CD8-positive, alpha-beta memory T cell (primary cell): ENCODE results near the gene ICAM5. TPM values are rescaled to one million over a fixed set of nuclear protein-coding genes. Genes with fewer than 3 reads are reported as not detected.

ENCODE experiments used
- CTCF ChIA-PET: fragments of 350-600 bp; sonication (Branson Sonifier 250); formaldehyde crosslinking; loops from one replicate; lab custom pipeline; 2021; ENCODE audit warnings: antibody characterized with exemption; lab: Charles Lee
- POLR2A ChIA-PET: fragments of 350-600 bp; sonication (Branson Sonifier 250); formaldehyde crosslinking; loops from one replicate; lab custom pipeline; 2021; ENCODE audit warnings: antibody characterized with exemption; lab: Charles Lee
- DNase-seq, 5 donors: peaks; one replicate each; pipeline versions ENCODE4 v3.0.0 to v3.0.0-alpha.2; 2020 to 2022; ENCODE audit warnings: mixed read lengths in 1 of 5
- H3K27ac ChIP-seq: one replicate; pipeline ENCODE4 v1.7.0; 2013; ENCODE audit warnings: low read depth, mild to moderate bottlenecking, low read length, moderate library complexity
- H3K27me3 ChIP-seq: 2 replicates; pipeline ENCODE4 v1.7.0; 2013; ENCODE audit warnings: low read length, mild to moderate bottlenecking; ENCODE audit not compliant: insufficient read depth, poor library complexity, severe bottlenecking
- H3K36me3 ChIP-seq: 2 replicates; pipeline ENCODE4 v1.7.0; 2013; ENCODE audit warnings: mild to moderate bottlenecking, low read length, moderate library complexity; ENCODE audit not compliant: insufficient read depth
- H3K4me1 ChIP-seq: 2 replicates; pipeline ENCODE4 v1.7.0; 2013; ENCODE audit warnings: mild to moderate bottlenecking, low read length, moderate library complexity; ENCODE audit not compliant: insufficient read depth
- H3K4me3 ChIP-seq: 2 replicates; pipeline ENCODE4 v1.7.0; 2013; ENCODE audit warnings: mild to moderate bottlenecking, low read length
- H3K9me3 ChIP-seq: 2 replicates; pipeline ENCODE4 v1.7.0; 2013; ENCODE audit warnings: mild to moderate bottlenecking, low read length
- H3K27ac Mint-ChIP-seq, 8 donors: one replicate each; pipeline ENCODE4 v1.8.0; 2020 to 2021; ENCODE audit warnings: mixed read lengths in 8 of 8, mild to moderate bottlenecking in 6 of 8, inconsistent platforms in 3 of 8, moderate library complexity in 3 of 8
- H3K27me3 Mint-ChIP-seq, 2 donors: one replicate each; pipeline ENCODE4 v1.8.0; 2020 to 2021; ENCODE audit warnings: mixed read lengths in 2 of 2, mild to moderate bottlenecking in 1 of 2, moderate library complexity in 1 of 2
- H3K36me3 Mint-ChIP-seq, 3 donors: one replicate each; pipeline ENCODE4 v1.8.0; 2020 to 2021; ENCODE audit warnings: mixed read lengths in 3 of 3, inconsistent platforms in 1 of 3, mild to moderate bottlenecking in 1 of 3
- H3K4me1 Mint-ChIP-seq, 3 donors: one replicate each; pipeline ENCODE4 v1.8.0; 2020 to 2021; ENCODE audit warnings: mixed read lengths in 3 of 3, inconsistent platforms in 1 of 3, mild to moderate bottlenecking in 1 of 3
- H3K4me3 Mint-ChIP-seq, 7 donors: one replicate each; pipeline ENCODE4 v1.8.0; 2020 to 2021; ENCODE audit warnings: mixed read lengths in 7 of 7, mild to moderate bottlenecking in 6 of 7, moderate library complexity in 4 of 7, inconsistent platforms in 2 of 7
- H3K9me3 Mint-ChIP-seq, 5 donors: one replicate each; pipeline ENCODE4 v1.8.0; 2020 to 2022; ENCODE audit warnings: mixed read lengths in 5 of 5, mild to moderate bottlenecking in 3 of 5, moderate library complexity in 2 of 5, inconsistent platforms in 1 of 5
- polyA plus RNA-seq: library from polyadenylated mRNA; unstranded; fragments of 300-500 nt; fragmentation: Illumina TruSeq; gene quantifications from one replicate; pipeline ENCODE4 v1.2.3, GENCODE V29; 2021
- total RNA-seq, 2 experiments: library from RNA; stranded (reverse); gene quantifications; one replicate each; pipeline ENCODE4 v1.2.3, GENCODE V29; 2021

The ICAM5 gene
- total and polyA plus RNA-seq, 3 experiments from 2014 or later: 1.8 to 2.0 TPM; not detected in 1

GRCh38 chr19:10289167-10289835 lies 451 bp upstream of the ICAM5 start:
- H3K36me3 ChIP-seq: peaks cover 10% of the 10 kb centered on the region
- ChIA-PET CTCF (interaction anchor here (0.8 to 8.0 kb wide), 8 partner anchors 9 to 136 kb away, joined by 3 to 71 read pairs (median 4); partner anchors contain the start of gene ICAM1), POLR2A (interaction anchor here (0.6 to 7.6 kb wide), 7 partner anchors 16 to 164 kb away, joined by 3 to 47 read pairs (median 4); partner anchors contain the start of genes ICAM1, RAVER1 and TYK2)
- no peaks in the 10 kb centered on the region for H3K9me3 Mint-ChIP-seq
- H3K9me3 ChIP-seq: no peaks in the 10 kb centered on the region
- peaks cover 12 to 23% (median 12%) of the 10 kb centered on the region in 3 donors for H3K36me3 Mint-ChIP-seq
- peaks cover 53 to 57% of the 10 kb centered on the region in 2 donors for H3K27me3 Mint-ChIP-seq
- peak overlapping the region; percentile 42 for H3K4me3 ChIP-seq
- peak; percentile 52 to 78 (median 63) for DNase-seq
- H3K4me3 Mint-ChIP-seq: peak overlapping the region; percentile 76 to 88 (median 82)
- H3K4me1 ChIP-seq: peaks cover 77% of the 10 kb centered on the region
- peak overlapping the region in 7 of 8 donors; percentile 42 to 87 (median 74) for H3K27ac Mint-ChIP-seq
- peak overlapping the region; percentile 69 for H3K27ac ChIP-seq
- peaks cover 65 to 76% (median 75%) of the 10 kb centered on the region in 3 donors for H3K4me1 Mint-ChIP-seq
- peaks cover 53% of the 10 kb centered on the region for H3K27me3 ChIP-seq

GRCh38 chr19:10290357-10290875 lies 664 bp downstream of the ICAM5 start:
- Histone ChIP-seq H3K36me3 (peaks cover 2% of the 10 kb centered on the region), H3K27me3 (peaks cover 63% of the 10 kb centered on the region), H3K9me3 (no peaks in the 10 kb centered on the region), H3K4me3 (peak overlapping the region; percentile 62), H3K27ac (peak overlapping the region; percentile 69), H3K4me1 (peaks cover 84% of the 10 kb centered on the region)
- Mint-ChIP-seq H3K36me3 (peaks cover 4 to 12% (median 6%) of the 10 kb centered on the region in 3 donors), H3K9me3 (no peaks in the 10 kb centered on the region), H3K27ac (peak overlapping the region in 4 of 8 donors; percentile 29 to 88 (median 69)), H3K4me1 (peaks cover 63 to 81% (median 72%) of the 10 kb centered on the region in 3 donors), H3K27me3 (peaks cover 57 to 61% of the 10 kb centered on the region in 2 donors), H3K4me3 (peak overlapping the region; percentile 76 to 93 (median 83))
- CTCF ChIA-PET: interaction anchor here (1.2 to 8.0 kb wide), 3 partner anchors 18 to 98 kb away, joined by 3 to 71 read pairs (median 12); partner anchors contain the start of gene ICAM1
- POLR2A ChIA-PET: interaction anchor here (1.2 to 7.6 kb wide), 3 partner anchors 17 to 43 kb away, joined by 3 to 47 read pairs (median 9); partner anchors contain the start of genes ICAM1 and RAVER1
- DNase-seq: no peak

- Histone ChIP-seq H3K36me3 (no peaks in the 10 kb centered on the region), H3K4me3 (peak overlapping the region; percentile 62), H3K9me3 (no peaks in the 10 kb centered on the region), H3K27me3 (peaks cover 63% of the 10 kb centered on the region), H3K4me1 (peaks cover 87% of the 10 kb centered on the region), H3K27ac (peak overlapping the region; percentile 69)
- peaks cover 61 to 62% of the 10 kb centered on the region in 2 donors for H3K27me3 Mint-ChIP-seq
- H3K27ac Mint-ChIP-seq: peak overlapping the region in 4 of 8 donors; percentile 29 to 88 (median 45)
- H3K4me3 Mint-ChIP-seq: peak overlapping the region; percentile 76 to 93 (median 83)
- no peaks in the 10 kb centered on the region for H3K9me3 Mint-ChIP-seq
- H3K36me3 Mint-ChIP-seq: peaks cover 0 to 6% (median under 1%) of the 10 kb centered on the region in 3 donors
- CTCF ChIA-PET: interaction anchor here (1.2 to 8.0 kb wide), 9 partner anchors 11 to 133 kb away, joined by 3 to 71 read pairs (median 5); partner anchors contain the start of genes ICAM1 and RAVER1
- H3K4me1 Mint-ChIP-seq: peaks cover 66 to 86% (median 72%) of the 10 kb centered on the region in 3 donors
- POLR2A ChIA-PET: interaction anchor here (0.6 to 7.6 kb wide), 5 partner anchors 11 to 427 kb away, joined by 3 to 47 read pairs (median 3); partner anchors contain the start of gene ICAM1
- DNase-seq: peak; percentile 29 to 71 (median 42)
These were observed 1.3 kb downstream of the ICAM5 start for GRCh38 chr19:10290876-10291553.

GRCh38 chr19:10291554-10292205 lies 1.9 kb downstream of the ICAM5 start:
- Histone ChIP-seq H3K4me1 (peaks cover 82% of the 10 kb centered on the region), H3K4me3 (peak overlapping the region; percentile 62), H3K27me3 (peaks cover 63% of the 10 kb centered on the region), H3K36me3 (no peaks in the 10 kb centered on the region), H3K27ac (peak overlapping the region; percentile 69), H3K9me3 (no peaks in the 10 kb centered on the region)
- no peak for DNase-seq
- no peaks in the 10 kb centered on the region for H3K9me3 Mint-ChIP-seq
- CTCF ChIA-PET: interaction anchor here (1.2 to 8.0 kb wide), 9 partner anchors 11 to 132 kb away, joined by 3 to 71 read pairs (median 5); partner anchors contain the start of genes ICAM1 and RAVER1
- H3K27ac Mint-ChIP-seq: peak overlapping the region in 6 of 8 donors; percentile 27 to 88 (median 52)
- POLR2A ChIA-PET: interaction anchor here (0.6 to 7.6 kb wide), 4 partner anchors 11 to 427 kb away, joined by 3 to 47 read pairs (median 4); partner anchors contain the start of gene ICAM1
- H3K4me1 Mint-ChIP-seq: peaks cover 61 to 79% (median 65%) of the 10 kb centered on the region in 3 donors
- peak overlapping the region; percentile 76 to 93 (median 83) for H3K4me3 Mint-ChIP-seq
- peaks cover 0 to under 1% (median 0%) of the 10 kb centered on the region in 3 donors for H3K36me3 Mint-ChIP-seq
- H3K27me3 Mint-ChIP-seq: peaks cover 61 to 62% of the 10 kb centered on the region in 2 donors

GRCh38 chr19:10292206-10292788 lies 2.5 kb downstream of the ICAM5 start:
- H3K4me3 ChIP-seq: peak overlapping the region; percentile 62
- Mint-ChIP-seq H3K4me1 (peaks cover 56 to 73% (median 59%) of the 10 kb centered on the region in 3 donors), H3K9me3 (no peaks in the 10 kb centered on the region), H3K4me3 (peak overlapping the region; percentile 76 to 93 (median 83)), H3K36me3 (no peaks in the 10 kb centered on the region), H3K27me3 (peaks cover 60 to 61% of the 10 kb centered on the region in 2 donors), H3K27ac (peak overlapping the region in 6 of 8 donors; percentile 11 to 88 (median 52))
- peak; percentile 52 to 78 (median 61) for DNase-seq
- ChIA-PET POLR2A (interaction anchor here (1.3 to 7.6 kb wide), 3 partner anchors 12 to 426 kb away, joined by 3 to 47 read pairs (median 5); partner anchors contain the start of gene ICAM1), CTCF (interaction anchor here (1.2 to 8.0 kb wide), 9 partner anchors 12 to 131 kb away, joined by 3 to 71 read pairs (median 5); partner anchors contain the start of genes ICAM1 and RAVER1)
- H3K36me3 ChIP-seq: no peaks in the 10 kb centered on the region
- no peaks in the 10 kb centered on the region for H3K9me3 ChIP-seq
- peak overlapping the region; percentile 69 for H3K27ac ChIP-seq
- H3K27me3 ChIP-seq: peaks cover 61% of the 10 kb centered on the region
- H3K4me1 ChIP-seq: peaks cover 76% of the 10 kb centered on the region

GRCh38 chr19:10292789-10293636 lies 3.3 kb downstream of the ICAM5 start:
- Histone ChIP-seq H3K4me1 (peaks cover 69% of the 10 kb centered on the region), H3K27me3 (peaks cover 54% of the 10 kb centered on the region), H3K4me3 (peak overlapping the region; percentile 38), H3K36me3 (no peaks in the 10 kb centered on the region), H3K9me3 (no peaks in the 10 kb centered on the region), H3K27ac (peak overlapping the region; percentile 51)
- ChIA-PET CTCF (interaction anchor here (1.8 to 8.0 kb wide), 4 partner anchors 13 to 131 kb away, joined by 4 to 71 read pairs (median 5); partner anchors contain the start of genes ICAM1 and RAVER1), POLR2A (interaction anchor here (1.4 to 7.6 kb wide), 2 partner anchors 22 to 425 kb away, joined by 3 to 47 read pairs; partner anchors contain the start of gene ICAM1)
- H3K9me3 Mint-ChIP-seq: no peaks in the 10 kb centered on the region
- H3K36me3 Mint-ChIP-seq: no peaks in the 10 kb centered on the region
- H3K4me1 Mint-ChIP-seq: peaks cover 50 to 66% (median 52%) of the 10 kb centered on the region in 3 donors
- peak overlapping the region in 3 of 8 donors; percentile 60 to 88 (median 73) for H3K27ac Mint-ChIP-seq
- DNase-seq: no peak
- H3K27me3 Mint-ChIP-seq: peaks cover 54 to 57% of the 10 kb centered on the region in 2 donors
- peak overlapping the region; percentile 76 to 93 (median 83) for H3K4me3 Mint-ChIP-seq
